Body of pancreas (tissue), 4 donors: ENCODE results near the gene TIGD3. TPM values are rescaled to one million over a fixed set of nuclear protein-coding genes. Genes with fewer than 3 reads are reported as not detected.

ENCODE experiments used
- ATAC-seq: fragments of 150-250 bp; one replicate; pipeline ENCODE4 v1.9.1; 2016
- DNase-seq, 4 donors: peaks; one replicate each; pipeline ENCODE4 v3.0.0-alpha.2; 2019
- H3K27ac ChIP-seq, 4 donors: fragments of 200-600 bp; sonication (generic); 1 replicate in 3 of 4; 2 replicates in 1 of 4; pipeline versions ENCODE4 v1.5.1 to v1.6.1; 2016 to 2019; ENCODE audit warnings: mild to moderate bottlenecking in 1 of 4, mixed read lengths in 1 of 4, moderate library complexity in 1 of 4
- H3K27me3 ChIP-seq, 2 donors: fragments of 200-600 bp; sonication (generic); one replicate each; pipeline ENCODE4 v1.6.0; 2016; ENCODE audit warnings: mild to moderate bottlenecking in 1 of 2
- H3K36me3 ChIP-seq, 2 donors: fragments of 200-600 bp; sonication (generic); replicated peaks in 1 of 2; 2 replicates each; pipeline ENCODE4 v1.5.1; 2016; ENCODE audit warnings: low read depth in 2 of 2; ENCODE audit not compliant: insufficient read depth in 1 of 2
- H3K4me1 ChIP-seq: fragments of 200-600 bp; sonication (generic); one replicate; pipeline ENCODE4 v1.6.0; 2016
- H3K4me3 ChIP-seq, 2 donors: fragments of 200-600 bp; sonication (generic); 1 replicate in 1 of 2; 2 replicates in 1 of 2; pipeline ENCODE4 v1.5.1; 2016 to 2019
- H3K9me3 ChIP-seq, 3 donors: fragments of 200-600 bp; sonication (generic); 1 replicate in 2 of 3; 2 replicates in 1 of 3; pipeline ENCODE4 v1.5.1; 2016
- CTCF ChIP-seq, 7 experiments: fragments of 450-650 bp in 4 of 7; fragments of 200-600 bp in 3 of 7; sonication (generic) in 3 of 7; IDR thresholded peaks; one replicate each; pipeline ENCODE4 v1.5.1; 2016 to 2019; ENCODE audit warnings: antibody characterized with exemption in 7 of 7
- POLR2A ChIP-seq, 3 donors: fragments of 450-650 bp; IDR thresholded peaks; one replicate each; pipeline ENCODE4 v1.6.1; 2016; ENCODE audit warnings: antibody characterized with exemption in 3 of 3, mild to moderate bottlenecking in 2 of 3
- WGBS, 2 donors: methylation state at CpG; one replicate each; pipeline ENCODE4 v1.1.5; 2017; 5-methylcytosine and 5-hydroxymethylcytosine counted together
- intact Hi-C: fragments of 100-400 bp; cut with DNase I; formaldehyde crosslinking; loops from one replicate; pipeline ENCODE4 v1.15.1; 2023
- total RNA-seq, 2 donors: library from RNA; depleted of rRNA; stranded (reverse); fragments of >200 nt; gene quantifications; one replicate each; pipeline ENCODE4 v1.1.0, GENCODE V29; 2016

Gene TIGD3
- total RNA-seq, 2 donors from 2014 or later: not detected

- Histone ChIP-seq H3K4me1 (peaks cover 16% of the 10 kb centered on the region), H3K36me3 (no peaks in the 10 kb centered on the region), H3K4me3 (no peak overlapping the region), H3K9me3 (no peaks in the 10 kb centered on the region), H3K27me3 (no peaks in the 10 kb centered on the region), H3K27ac (no peak overlapping the region)
- intact Hi-C loops: no loop called here
- TF ChIP-seq POLR2A (IDR thresholded peaks at IDR 0.05) (no peak), CTCF (IDR thresholded peaks at IDR 0.05) (no peak)
- no peak for DNase-seq
- 71 to 90% methylated on average over 10 of the region's 10 CpGs for WGBS, 2 donors
- ATAC-seq: no peak
Observed at GRCh38 chr11:65362320-65362931, 7.9 kb downstream of the TIGD3 start.

- Histone ChIP-seq H3K36me3 (no peaks in the 10 kb centered on the region), H3K4me3 (no peak overlapping the region), H3K27ac (no peak overlapping the region), H3K27me3 (no peaks in the 10 kb centered on the region), H3K9me3 (no peaks in the 10 kb centered on the region), H3K4me1 (peaks cover 22% of the 10 kb centered on the region)
- ATAC-seq (no peak), DNase-seq (no peak)
- TF ChIP-seq CTCF (IDR thresholded peaks at IDR 0.05) (no peak), POLR2A (IDR thresholded peaks at IDR 0.05) (no peak)
- 82 to 87% methylated on average over 6 of the region's 6 CpGs for WGBS, 2 donors
- intact Hi-C loops: no loop called here
Observed at GRCh38 chr11:65362966-65363365, 8.4 kb downstream of the TIGD3 start.

- Histone ChIP-seq H3K9me3 (no peaks in the 10 kb centered on the region), H3K27me3 (no peaks in the 10 kb centered on the region), H3K27ac (peak overlapping the region in 1 of 4 donors; percentile 28), H3K4me3 (no peak overlapping the region), H3K36me3 (no peaks in the 10 kb centered on the region), H3K4me1 (peaks cover 28% of the 10 kb centered on the region)
- no peak for ATAC-seq
- intact Hi-C loops: no loop called here
- 52 to 53% methylated on average over 3 of the region's 3 CpGs for WGBS, 2 donors
- TF ChIP-seq CTCF (IDR thresholded peaks at IDR 0.05): no peak
- no peak for TF ChIP-seq POLR2A (IDR thresholded peaks at IDR 0.05)
- DNase-seq: no peak
Observed at GRCh38 chr11:65363770-65364169, 9.2 kb downstream of the TIGD3 start.

GRCh38 chr11:65366340-65366773 is 11.8 kb downstream of the TIGD3 start:
- Histone ChIP-seq H3K27ac (peak overlapping the region; percentile 28 to 78 (median 74)), H3K9me3 (no peaks in the 10 kb centered on the region), H3K4me1 (peaks cover 50% of the 10 kb centered on the region), H3K4me3 (no peak overlapping the region), H3K36me3 (no peaks in the 10 kb centered on the region), H3K27me3 (no peaks in the 10 kb centered on the region)
- peak; percentile 62 to 81 (median 74) for DNase-seq
- intact Hi-C loops: loop anchor here (5.0 kb wide), 1 partner anchor 146 kb away; no protein-coding TSS in a partner anchor
- 0 to 3% methylated on average over 4 of the region's 4 CpGs for WGBS, 2 donors
- TF ChIP-seq POLR2A (IDR thresholded peaks at IDR 0.05): peak in 1 of 3 donors; percentile 16
- peak; percentile 70 to 99 (median 97) for TF ChIP-seq CTCF (IDR thresholded peaks at IDR 0.05)
- ATAC-seq: peak; percentile 80

GRCh38 chr11:65370659-65371049 is 16.1 kb downstream of the TIGD3 start:
- Histone ChIP-seq H3K36me3 (no peaks in the 10 kb centered on the region), H3K27me3 (no peaks in the 10 kb centered on the region), H3K4me1 (peaks cover 81% of the 10 kb centered on the region), H3K9me3 (no peaks in the 10 kb centered on the region), H3K4me3 (no peak overlapping the region), H3K27ac (peak overlapping the region; percentile 93 to 98 (median 95))
- TF ChIP-seq POLR2A (IDR thresholded peaks at IDR 0.05) (no peak), CTCF (IDR thresholded peaks at IDR 0.05) (no peak)
- ATAC-seq (no peak), DNase-seq (no peak)
- intact Hi-C loops: no loop called here
- 47 to 66% methylated on average over 6 of the region's 6 CpGs for WGBS, 2 donors
